GM23338 (cell line): ENCODE measurements around the gene PDE6A. TPM values are rescaled to one million over a fixed set of nuclear protein-coding genes. Genes with fewer than 3 reads are reported as not detected.

ENCODE experiments used
- ATAC-seq: fragments of 200-7000 bp; cut with Tn5 transposase; 3 replicates; pipeline ENCODE4 v1.9.1; 2020
- DNase-seq: peaks from one replicate; pipeline ENCODE4 v3.0.0-alpha.2; 2015; ENCODE audit warnings: low spot score
- H2AFZ ChIP-seq: fragments of 200-600 bp; sonication (generic); 2 replicates; pipeline ENCODE4 v1.8.0; 2016; ENCODE audit warnings: antibody characterized with exemption, mild to moderate bottlenecking, moderate library complexity
- H3F3A ChIP-seq: fragments of 200-600 bp; sonication (generic); replicated peaks from 2 replicates; pipeline ENCODE4 v1.8.0; 2017; ENCODE audit warnings: antibody characterized with exemption, mixed run types, low read depth
- H3K27ac ChIP-seq: fragments of 200-600 bp; sonication (generic); 2 replicates; pipeline ENCODE4 v1.6.1; 2016; ENCODE audit warnings: low read depth
- H3K27me3 ChIP-seq: fragments of 200-600 bp; sonication (generic); 2 replicates; pipeline ENCODE4 v1.8.0; 2016; ENCODE audit warnings: mild to moderate bottlenecking, mixed run types, moderate library complexity; ENCODE audit not compliant: insufficient read depth
- H3K36me3 ChIP-seq: fragments of 200-600 bp; sonication (generic); 2 replicates; pipeline ENCODE4 v1.8.0; 2016; ENCODE audit warnings: mild to moderate bottlenecking; ENCODE audit not compliant: insufficient read depth
- H3K4me1 ChIP-seq: fragments of 200-600 bp; sonication (generic); 2 replicates; pipeline ENCODE4 v1.8.0; 2016; ENCODE audit warnings: mild to moderate bottlenecking, moderate library complexity; ENCODE audit not compliant: insufficient read depth
- H3K4me2 ChIP-seq: fragments of 200-600 bp; sonication (generic); 2 replicates; pipeline ENCODE4 v1.7.1; 2017; ENCODE audit warnings: mixed run types
- H3K4me3 ChIP-seq: fragments of 200-600 bp; sonication (generic); 2 replicates; pipeline ENCODE4 v1.6.1; 2016; ENCODE audit warnings: mixed run types
- H3K79me2 ChIP-seq: fragments of 200-600 bp; sonication (generic); replicated peaks from 2 replicates; pipeline ENCODE4 v1.8.0; 2017; ENCODE audit warnings: mild to moderate bottlenecking; ENCODE audit not compliant: insufficient read depth
- H3K9me2 ChIP-seq: fragments of 200-600 bp; sonication (generic); 2 replicates; pipeline ENCODE4 v1.8.0; 2017; ENCODE audit not compliant: insufficient read depth
- H4K20me1 ChIP-seq: fragments of 200-600 bp; sonication (generic); replicated peaks from 2 replicates; pipeline ENCODE4 v1.8.0; 2017; ENCODE audit warnings: mild to moderate bottlenecking; ENCODE audit not compliant: insufficient read depth
- H3K27ac Mint-ChIP-seq: 2 replicates; pipeline ENCODE4 v1.8.0; 2020; ENCODE audit warnings: inconsistent platforms, mild to moderate bottlenecking, moderate library complexity, mixed read lengths
- H3K27me3 Mint-ChIP-seq: 3 replicates; pipeline ENCODE4 v1.8.0; 2022; ENCODE audit warnings: low read depth, mild to moderate bottlenecking, moderate library complexity, mixed read lengths, inconsistent platforms; ENCODE audit not compliant: insufficient read depth, poor library complexity
- H3K36me3 Mint-ChIP-seq: 3 replicates; pipeline ENCODE4 v1.8.0; 2021; ENCODE audit warnings: low read depth, mild to moderate bottlenecking, inconsistent platforms, moderate library complexity, mixed read lengths
- H3K4me1 Mint-ChIP-seq: 3 replicates; pipeline ENCODE4 v1.8.0; 2020; ENCODE audit warnings: mild to moderate bottlenecking, inconsistent platforms, mixed read lengths
- H3K4me3 Mint-ChIP-seq: 3 replicates; pipeline ENCODE4 v1.8.0; 2021; ENCODE audit warnings: moderate library complexity, mild to moderate bottlenecking, inconsistent platforms, mixed read lengths
- H3K9me3 Mint-ChIP-seq: 3 replicates; pipeline ENCODE4 v1.8.0; 2020; ENCODE audit warnings: moderate library complexity, mild to moderate bottlenecking, inconsistent platforms, mixed read lengths
- polyA plus RNA-seq: library from polyadenylated mRNA; unstranded; fragments of >200 nt; fragmentation: Nextera tagmentation; extraction: Ambion mirVana; gene quantifications from 2 replicates; pipeline ENCODE4 v1.2.1, GENCODE V29; 2016
- total RNA-seq: library from RNA; depleted of rRNA; stranded (reverse); fragments of >200 nt; shearing (Covaris generic); gene quantifications from 2 replicates; pipeline ENCODE4 v1.2.3, GENCODE V29; 2014
- TF ChIP-seq, protein P1 (sequence below): IDR thresholded peaks from one replicate; pipeline ENCODE4 v1.6.1; 2018; ENCODE audit warnings: antibody characterized with exemption; ENCODE audit not compliant: unreplicated experiment
- TF ChIP-seq, protein P2 (sequence below): fragments of 250-450 bp; sonication (Bioruptor Pico); IDR thresholded peaks from 2 replicates; pipeline ENCODE4 v1.5.0; 2020; ENCODE audit warnings: mild to moderate bottlenecking, moderate library complexity

PDE6A gene
- total and polyA plus RNA-seq, 2 experiments from 2014 or later = 0.08 TPM; not detected in 1

DNA sequence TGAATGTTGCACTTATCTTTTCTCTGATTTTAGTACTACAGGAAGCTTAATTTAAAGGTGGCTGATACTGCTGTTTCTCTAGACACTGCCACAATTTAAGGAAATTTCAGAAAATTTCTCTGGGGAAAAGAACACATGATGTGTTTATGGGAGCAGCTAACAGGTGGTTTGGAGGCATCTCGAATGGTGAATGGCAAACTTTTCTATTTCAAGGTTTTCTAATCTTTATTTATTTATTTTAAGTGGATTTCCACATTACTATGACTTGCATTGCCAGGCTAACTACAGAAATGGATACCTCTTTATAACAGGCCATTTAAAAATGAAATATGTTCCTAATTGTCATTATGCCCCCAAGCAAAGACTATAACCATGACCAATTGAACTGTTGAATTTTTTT is 50.4 kb downstream of the PDE6A start:
- Histone ChIP-seq H3K36me3 (no peaks in the 10 kb centered on the region), H3K27ac (no peak overlapping the region), H3F3A (no peaks in the 10 kb centered on the region), H3K4me2 (no peak overlapping the region), H3K4me1 (no peaks in the 10 kb centered on the region), H3K9me2 (0 out of 2 replicates have a peak, but pooled peaks cover 3% of the 10 kb centered on the region), H3K4me3 (no peak overlapping the region), H3K27me3 (no peaks in the 10 kb centered on the region), H3K79me2 (no peaks in the 10 kb centered on the region), H2AFZ (no peak overlapping the region), H4K20me1 (no peaks in the 10 kb centered on the region)
- H3K36me3 Mint-ChIP-seq = no peaks in the 10 kb centered on the region
- DNase-seq (no peak), ATAC-seq (no peak)
- peaks cover 7% of the 10 kb centered on the region for H3K27me3 Mint-ChIP-seq
- H3K27ac Mint-ChIP-seq = no peak overlapping the region
- H3K9me3 Mint-ChIP-seq = no peaks in the 10 kb centered on the region
- no peaks in the 10 kb centered on the region for H3K4me1 Mint-ChIP-seq
- TF ChIP-seq, protein P1, sequence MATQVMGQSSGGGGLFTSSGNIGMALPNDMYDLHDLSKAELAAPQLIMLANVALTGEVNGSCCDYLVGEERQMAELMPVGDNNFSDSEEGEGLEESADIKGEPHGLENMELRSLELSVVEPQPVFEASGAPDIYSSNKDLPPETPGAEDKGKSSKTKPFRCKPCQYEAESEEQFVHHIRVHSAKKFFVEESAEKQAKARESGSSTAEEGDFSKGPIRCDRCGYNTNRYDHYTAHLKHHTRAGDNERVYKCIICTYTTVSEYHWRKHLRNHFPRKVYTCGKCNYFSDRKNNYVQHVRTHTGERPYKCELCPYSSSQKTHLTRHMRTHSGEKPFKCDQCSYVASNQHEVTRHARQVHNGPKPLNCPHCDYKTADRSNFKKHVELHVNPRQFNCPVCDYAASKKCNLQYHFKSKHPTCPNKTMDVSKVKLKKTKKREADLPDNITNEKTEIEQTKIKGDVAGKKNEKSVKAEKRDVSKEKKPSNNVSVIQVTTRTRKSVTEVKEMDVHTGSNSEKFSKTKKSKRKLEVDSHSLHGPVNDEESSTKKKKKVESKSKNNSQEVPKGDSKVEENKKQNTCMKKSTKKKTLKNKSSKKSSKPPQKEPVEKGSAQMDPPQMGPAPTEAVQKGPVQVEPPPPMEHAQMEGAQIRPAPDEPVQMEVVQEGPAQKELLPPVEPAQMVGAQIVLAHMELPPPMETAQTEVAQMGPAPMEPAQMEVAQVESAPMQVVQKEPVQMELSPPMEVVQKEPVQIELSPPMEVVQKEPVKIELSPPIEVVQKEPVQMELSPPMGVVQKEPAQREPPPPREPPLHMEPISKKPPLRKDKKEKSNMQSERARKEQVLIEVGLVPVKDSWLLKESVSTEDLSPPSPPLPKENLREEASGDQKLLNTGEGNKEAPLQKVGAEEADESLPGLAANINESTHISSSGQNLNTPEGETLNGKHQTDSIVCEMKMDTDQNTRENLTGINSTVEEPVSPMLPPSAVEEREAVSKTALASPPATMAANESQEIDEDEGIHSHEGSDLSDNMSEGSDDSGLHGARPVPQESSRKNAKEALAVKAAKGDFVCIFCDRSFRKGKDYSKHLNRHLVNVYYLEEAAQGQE = no peak
- no peak overlapping the region for H3K4me3 Mint-ChIP-seq

DNA sequence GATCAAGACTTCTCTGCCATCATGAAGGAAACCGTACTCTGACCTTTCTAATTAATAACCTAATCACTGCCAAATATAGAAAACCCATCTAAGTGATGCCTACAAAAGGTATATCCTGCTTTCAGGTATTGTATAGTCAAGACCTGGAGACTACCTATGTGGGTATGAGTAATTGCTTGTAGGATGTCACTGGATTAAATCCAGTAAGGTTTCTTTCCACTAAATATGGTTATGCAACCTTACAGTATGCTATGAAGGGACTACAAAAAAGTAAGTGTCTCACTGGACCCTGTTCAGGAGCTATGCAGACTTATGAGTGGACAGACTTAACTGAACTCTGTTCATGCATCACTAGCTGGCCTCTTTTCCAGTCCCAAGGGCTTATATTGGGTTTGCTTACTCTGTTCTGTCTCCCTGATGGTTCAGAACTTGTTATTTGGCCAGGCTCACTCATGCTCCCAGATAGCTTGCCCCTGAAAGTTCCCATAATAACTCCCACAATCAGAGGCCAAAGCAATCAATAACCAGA is 51.1 kb downstream of the PDE6A start:
- H3K9me3 Mint-ChIP-seq = no peaks in the 10 kb centered on the region
- Histone ChIP-seq H3K27ac (no peak overlapping the region), H4K20me1 (no peaks in the 10 kb centered on the region), H3K4me1 (no peaks in the 10 kb centered on the region), H3K27me3 (no peaks in the 10 kb centered on the region), H3K79me2 (no peaks in the 10 kb centered on the region), H3F3A (no peaks in the 10 kb centered on the region), H3K36me3 (no peaks in the 10 kb centered on the region), H3K9me2 (0 out of 2 replicates have a peak, but pooled peaks cover 3% of the 10 kb centered on the region), H3K4me3 (no peak overlapping the region), H2AFZ (no peak overlapping the region), H3K4me2 (no peak overlapping the region)
- no peak for ATAC-seq
- H3K4me1 Mint-ChIP-seq = no peaks in the 10 kb centered on the region
- peaks cover 7% of the 10 kb centered on the region for H3K27me3 Mint-ChIP-seq
- no peak overlapping the region for H3K4me3 Mint-ChIP-seq
- TF ChIP-seq, protein P2, sequence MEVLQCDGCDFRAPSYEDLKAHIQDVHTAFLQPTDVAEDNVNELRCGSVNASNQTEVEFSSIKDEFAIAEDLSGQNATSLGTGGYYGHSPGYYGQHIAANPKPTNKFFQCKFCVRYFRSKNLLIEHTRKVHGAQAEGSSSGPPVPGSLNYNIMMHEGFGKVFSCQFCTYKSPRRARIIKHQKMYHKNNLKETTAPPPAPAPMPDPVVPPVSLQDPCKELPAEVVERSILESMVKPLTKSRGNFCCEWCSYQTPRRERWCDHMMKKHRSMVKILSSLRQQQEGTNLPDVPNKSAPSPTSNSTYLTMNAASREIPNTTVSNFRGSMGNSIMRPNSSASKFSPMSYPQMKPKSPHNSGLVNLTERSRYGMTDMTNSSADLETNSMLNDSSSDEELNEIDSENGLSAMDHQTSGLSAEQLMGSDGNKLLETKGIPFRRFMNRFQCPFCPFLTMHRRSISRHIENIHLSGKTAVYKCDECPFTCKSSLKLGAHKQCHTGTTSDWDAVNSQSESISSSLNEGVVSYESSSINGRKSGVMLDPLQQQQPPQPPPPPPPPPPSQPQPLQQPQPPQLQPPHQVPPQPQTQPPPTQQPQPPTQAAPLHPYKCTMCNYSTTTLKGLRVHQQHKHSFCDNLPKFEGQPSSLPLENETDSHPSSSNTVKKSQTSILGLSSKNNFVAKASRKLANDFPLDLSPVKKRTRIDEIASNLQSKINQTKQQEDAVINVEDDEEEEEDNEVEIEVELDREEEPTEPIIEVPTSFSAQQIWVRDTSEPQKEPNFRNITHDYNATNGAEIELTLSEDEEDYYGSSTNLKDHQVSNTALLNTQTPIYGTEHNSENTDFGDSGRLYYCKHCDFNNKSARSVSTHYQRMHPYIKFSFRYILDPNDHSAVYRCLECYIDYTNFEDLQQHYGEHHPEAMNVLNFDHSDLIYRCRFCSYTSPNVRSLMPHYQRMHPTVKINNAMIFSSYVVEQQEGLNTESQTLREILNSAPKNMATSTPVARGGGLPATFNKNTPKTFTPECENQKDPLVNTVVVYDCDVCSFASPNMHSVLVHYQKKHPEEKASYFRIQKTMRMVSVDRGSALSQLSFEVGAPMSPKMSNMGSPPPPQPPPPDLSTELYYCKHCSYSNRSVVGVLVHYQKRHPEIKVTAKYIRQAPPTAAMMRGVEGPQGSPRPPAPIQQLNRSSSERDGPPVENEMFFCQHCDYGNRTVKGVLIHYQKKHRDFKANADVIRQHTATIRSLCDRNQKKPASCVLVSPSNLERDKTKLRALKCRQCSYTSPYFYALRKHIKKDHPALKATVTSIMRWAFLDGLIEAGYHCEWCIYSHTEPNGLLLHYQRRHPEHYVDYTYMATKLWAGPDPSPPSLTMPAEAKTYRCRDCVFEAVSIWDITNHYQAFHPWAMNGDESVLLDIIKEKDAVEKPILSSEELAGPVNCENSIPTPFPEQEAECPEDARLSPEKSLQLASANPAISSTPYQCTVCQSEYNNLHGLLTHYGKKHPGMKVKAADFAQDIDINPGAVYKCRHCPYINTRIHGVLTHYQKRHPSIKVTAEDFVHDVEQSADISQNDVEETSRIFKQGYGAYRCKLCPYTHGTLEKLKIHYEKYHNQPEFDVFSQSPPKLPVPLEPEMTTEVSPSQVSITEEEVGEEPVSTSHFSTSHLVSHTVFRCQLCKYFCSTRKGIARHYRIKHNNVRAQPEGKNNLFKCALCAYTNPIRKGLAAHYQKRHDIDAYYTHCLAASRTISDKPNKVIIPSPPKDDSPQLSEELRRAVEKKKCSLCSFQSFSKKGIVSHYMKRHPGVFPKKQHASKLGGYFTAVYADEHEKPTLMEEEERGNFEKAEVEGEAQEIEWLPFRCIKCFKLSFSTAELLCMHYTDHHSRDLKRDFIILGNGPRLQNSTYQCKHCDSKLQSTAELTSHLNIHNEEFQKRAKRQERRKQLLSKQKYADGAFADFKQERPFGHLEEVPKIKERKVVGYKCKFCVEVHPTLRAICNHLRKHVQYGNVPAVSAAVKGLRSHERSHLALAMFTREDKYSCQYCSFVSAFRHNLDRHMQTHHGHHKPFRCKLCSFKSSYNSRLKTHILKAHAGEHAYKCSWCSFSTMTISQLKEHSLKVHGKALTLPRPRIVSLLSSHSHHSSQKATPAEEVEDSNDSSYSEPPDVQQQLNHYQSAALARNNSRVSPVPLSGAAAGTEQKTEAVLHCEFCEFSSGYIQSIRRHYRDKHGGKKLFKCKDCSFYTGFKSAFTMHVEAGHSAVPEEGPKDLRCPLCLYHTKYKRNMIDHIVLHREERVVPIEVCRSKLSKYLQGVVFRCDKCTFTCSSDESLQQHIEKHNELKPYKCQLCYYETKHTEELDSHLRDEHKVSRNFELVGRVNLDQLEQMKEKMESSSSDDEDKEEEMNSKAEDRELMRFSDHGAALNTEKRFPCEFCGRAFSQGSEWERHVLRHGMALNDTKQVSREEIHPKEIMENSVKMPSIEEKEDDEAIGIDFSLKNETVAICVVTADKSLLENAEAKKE = no peak
- DNase-seq = no peak
- H3K36me3 Mint-ChIP-seq = no peaks in the 10 kb centered on the region
- no peak overlapping the region for H3K27ac Mint-ChIP-seq
